IMR-90 (cell line): Measurements from ENCODE around the gene TSSC4. TPM values are rescaled to one million over a fixed set of nuclear protein-coding genes. Genes with fewer than 3 reads are reported as not detected.

Experiments used
- ATAC-seq: fragments of 200-7000 bp; cut with Tn5 transposase; 2 replicates; pipeline ENCODE4 v1.9.1; 2020; ENCODE audit warnings: low read depth, mild to moderate bottlenecking, moderate library complexity
- BruUV-seq: library from RNA; stranded (reverse); fragments of 400-500 nt; replicated peaks from 2 replicates; lab custom pipeline; 2021; lab: Mats Ljungman, UMichigan
- CTCF ChIA-PET: fragments of 300-600 bp; formaldehyde crosslinking; extraction: SDS; loops from one replicate; lab custom pipeline; 2021; ENCODE audit warnings: antibody characterized with exemption; lab: Yijun Ruan, JAX
- POLR2A ChIA-PET: fragments of 300-600 bp; sonication (Branson Sonifier 250); formaldehyde crosslinking; loops from one replicate; lab custom pipeline; 2022; ENCODE audit warnings: antibody characterized with exemption; ENCODE audit not compliant: unreplicated experiment; lab: Charles Lee
- DNase-seq: peaks from one replicate; pipeline ENCODE4 v3.0.0; 2013
- H2AFZ ChIP-seq: replicated peaks from 2 replicates; pipeline ENCODE3; 2013; ENCODE audit warnings: low read length, mild to moderate bottlenecking; ENCODE audit not compliant: poor library complexity
- H2AK5ac ChIP-seq: 2 replicates; pipeline ENCODE4 v1.6.1; 2013; ENCODE audit warnings: low read depth, low read length, inconsistent platforms
- H2AK9ac ChIP-seq: replicated peaks from 2 replicates; pipeline ENCODE3; 2013; ENCODE audit warnings: mild to moderate bottlenecking, low read depth, low read length, moderate library complexity; ENCODE audit not compliant: poor library complexity
- H2BK120ac ChIP-seq: 2 replicates; pipeline ENCODE4 v1.6.1; 2013; ENCODE audit warnings: low read depth, low read length, inconsistent platforms
- H2BK15ac ChIP-seq: 3 replicates; pipeline ENCODE4 v1.6.1; 2013; ENCODE audit warnings: low read depth, low read length, inconsistent platforms
- H2BK20ac ChIP-seq: 2 replicates; pipeline ENCODE4 v1.6.1; 2013; ENCODE audit warnings: low read depth, mild to moderate bottlenecking, inconsistent platforms, low read length, moderate library complexity
- H2BK5ac ChIP-seq: 2 replicates; pipeline ENCODE4 v1.6.1; 2013; ENCODE audit warnings: mild to moderate bottlenecking, low read depth, low read length, inconsistent platforms; ENCODE audit not compliant: poor library complexity, severe bottlenecking
- H3K14ac ChIP-seq: replicated peaks from 2 replicates; pipeline ENCODE4 v1.6.1; 2013; ENCODE audit warnings: low read depth, low read length, inconsistent platforms
- H3K18ac ChIP-seq: 2 replicates; pipeline ENCODE4 v1.6.1; 2013; ENCODE audit warnings: low read depth, low read length, control low read depth
- H3K23ac ChIP-seq: 2 replicates; pipeline ENCODE4 v1.6.1; 2013; ENCODE audit warnings: low read depth, low read length, inconsistent platforms
- H3K27ac ChIP-seq: 2 replicates; pipeline ENCODE4 v1.5.1; 2013; ENCODE audit warnings: mild to moderate bottlenecking, control low read depth, low read length; ENCODE audit not compliant: insufficient read depth
- H3K27me3 ChIP-seq: 2 replicates; pipeline ENCODE4 v1.6.1; 2013; ENCODE audit warnings: low read length; ENCODE audit not compliant: control insufficient read depth, insufficient read depth
- H3K36me3 ChIP-seq: 2 replicates; pipeline ENCODE4 v1.6.1; 2013; ENCODE audit warnings: low read length, mixed read lengths; ENCODE audit not compliant: control insufficient read depth, insufficient read depth
- H3K4ac ChIP-seq: 2 replicates; pipeline ENCODE4 v1.6.1; 2013; ENCODE audit warnings: low read depth, low read length, inconsistent platforms
- H3K4me1 ChIP-seq: 2 replicates; pipeline ENCODE4 v1.6.1; 2013; ENCODE audit warnings: low read length, mixed read lengths; ENCODE audit not compliant: control insufficient read depth, insufficient read depth
- H3K4me2 ChIP-seq: 2 replicates; pipeline ENCODE4 v1.6.1; 2013; ENCODE audit warnings: low read depth, mild to moderate bottlenecking, control low read depth, low read length, moderate library complexity
- H3K4me3 ChIP-seq: 2 replicates; pipeline ENCODE4 v1.5.1; 2013; ENCODE audit warnings: low read depth, mild to moderate bottlenecking, control low read depth, low read length, moderate library complexity; ENCODE audit not compliant: insufficient read depth
- H3K56ac ChIP-seq: 2 replicates; pipeline ENCODE4 v1.6.1; 2013; ENCODE audit warnings: low read length, inconsistent platforms; ENCODE audit not compliant: insufficient read depth; ENCODE audit errors: extremely low read depth
- H3K79me1 ChIP-seq, 2 experiments: 2 replicates each; pipeline ENCODE4 v1.6.1; 2013; ENCODE audit warnings: low read length in 2 of 2, inconsistent platforms in 1 of 2, low read depth in 1 of 2
- H3K9ac ChIP-seq: 2 replicates; pipeline ENCODE4 v1.6.1; 2013; ENCODE audit warnings: low read depth, low read length, control low read depth
- H3K9me1 ChIP-seq: 2 replicates; pipeline ENCODE4 v1.6.1; 2013; ENCODE audit warnings: low read length, inconsistent platforms; ENCODE audit not compliant: insufficient read depth
- H3K9me3 ChIP-seq: 2 replicates; pipeline ENCODE4 v1.6.1; 2013; ENCODE audit warnings: low read length; ENCODE audit not compliant: control insufficient read depth, insufficient read depth
- H4K20me1 ChIP-seq: 2 replicates; pipeline ENCODE4 v1.6.1; 2013; ENCODE audit warnings: low read length, inconsistent platforms; ENCODE audit not compliant: insufficient read depth
- H4K5ac ChIP-seq: 2 replicates; pipeline ENCODE4 v1.6.1; 2013; ENCODE audit warnings: mild to moderate bottlenecking, low read depth, low read length, control low read depth
- H4K8ac ChIP-seq, 2 experiments: 2 replicates each; pipeline ENCODE4 v1.6.1; 2013; ENCODE audit warnings: low read depth in 2 of 2, low read length in 2 of 2, control low read depth in 1 of 2, inconsistent platforms in 1 of 2
- H4K91ac ChIP-seq: 2 replicates; pipeline ENCODE4 v1.6.1; 2013; ENCODE audit warnings: low read depth, low read length, inconsistent platforms; ENCODE audit not compliant: insufficient read depth
- BHLHE40 ChIP-seq: fragments of 150-350 bp; IDR thresholded peaks from 2 replicates; pipeline ENCODE4 v1.6.1; 2016; ENCODE audit warnings: mild to moderate bottlenecking, low read depth, low read length
- CHD1 ChIP-seq: IDR thresholded peaks from 2 replicates; pipeline ENCODE4 v1.6.1; 2012; ENCODE audit warnings: low read depth, low read length, improper control_type of control experiment
- CTCF ChIP-seq: conservative IDR thresholded peaks from 2 replicates; pipeline ENCODE4 v1.5.1; 2012; ENCODE audit warnings: mild to moderate bottlenecking, low read depth, low read length, improper control_type of control experiment
- ELK1 ChIP-seq: fragments of 150-350 bp; IDR thresholded peaks from 2 replicates; pipeline ENCODE4 v1.6.1; 2016; ENCODE audit warnings: low read depth, mild to moderate bottlenecking, low read length, moderate library complexity, borderline replicate concordance
- FOS ChIP-seq: fragments of 150-350 bp; IDR thresholded peaks from 2 replicates; pipeline ENCODE4 v1.6.1; 2016; ENCODE audit warnings: low read depth, low read length
- MAFK ChIP-seq: IDR thresholded peaks from 2 replicates; pipeline ENCODE4 v1.6.1; 2012; ENCODE audit warnings: low read depth, low read length, improper control_type of control experiment
- MXI1 ChIP-seq: IDR thresholded peaks from 2 replicates; pipeline ENCODE4 v1.6.1; 2012; ENCODE audit warnings: low read depth, mild to moderate bottlenecking, low read length, moderate library complexity, borderline replicate concordance
- NFE2L2 ChIP-seq: fragments of 150-350 bp; IDR thresholded peaks from 2 replicates; pipeline ENCODE4 v1.6.1; 2016; ENCODE audit warnings: low read depth, mild to moderate bottlenecking, low read length
- POLR2A ChIP-seq: IDR thresholded peaks from 2 replicates; pipeline ENCODE4 v1.6.1; 2012; ENCODE audit warnings: mild to moderate bottlenecking, low read depth, low read length
- RCOR1 ChIP-seq: IDR thresholded peaks from 2 replicates; pipeline ENCODE4 v1.6.1; 2012; ENCODE audit warnings: mild to moderate bottlenecking, low read length, improper control_type of control experiment; ENCODE audit not compliant: insufficient replicate concordance
- RFX5 ChIP-seq: IDR thresholded peaks from 2 replicates; pipeline ENCODE4 v1.8.0; 2012; ENCODE audit warnings: low read depth, mild to moderate bottlenecking, low read length, moderate library complexity
- SMC3 ChIP-seq: fragments of 150-350 bp; IDR thresholded peaks from 2 replicates; pipeline ENCODE4 v1.6.1; 2016; ENCODE audit warnings: low read depth, mild to moderate bottlenecking, antibody characterized with exemption, low read length, moderate library complexity
- WGBS, 2 experiments: methylation state at CpG; one replicate each; pipeline versions ENCODE4 v1.1.5 to v1.1.7; 2013; ENCODE audit warnings: missing lambda C conversion rate in 2 of 2; ENCODE audit not compliant: insufficient read length in 1 of 2; ENCODE audit errors: extremely low coverage in 2 of 2; 5-methylcytosine and 5-hydroxymethylcytosine counted together
- dilution Hi-C: fragments of 300-500 bp; cut with HindIII; formaldehyde crosslinking; loops from one replicate; pipeline ENCODE4 v1.14.3; 2018; ENCODE audit warnings: low sequenced_read_pairs; ENCODE audit not compliant: unreplicated experiment
- in situ Hi-C: fragments of 300-500 bp; cut with MboI; formaldehyde crosslinking; loops from 3 replicates; pipeline ENCODE4 v1.14.3; 2019; ENCODE audit warnings: low sequenced_read_pairs, inconsistent platforms, mixed read lengths
- intact Hi-C: fragments of 100-400 bp; cut with micrococcal nuclease; formaldehyde crosslinking; loops from 2 replicates; pipeline ENCODE4 v1.10.0; 2022
- polyA plus RNA-seq, 3 experiments: library from polyadenylated mRNA; depleted of rRNA; stranded (reverse); fragments of >200 nt; gene quantifications; 2 replicates each; pipeline ENCODE4 v1.2.3, GENCODE V29; 2012; ENCODE audit warnings: low replicate concordance in 1 of 3
- total RNA-seq: library from RNA; depleted of rRNA; stranded (reverse); fragments of >200 nt; gene quantifications from 2 replicates; pipeline ENCODE4 v1.2.3, GENCODE V29; 2012

TSSC4 gene
- total and polyA plus RNA-seq, 2 of the 4 experiments (the other 2 are of a cell fraction): 34.9 to 40.0 TPM

- H2BK15ac ChIP-seq: no peak overlapping the region
- dilution Hi-C loops (no loop called here), in situ Hi-C loops (loop anchor here (10.0 kb wide), 1 partner anchor 80 kb away; no protein-coding TSS in a partner anchor), intact Hi-C loops (no loop called here)
- ChIA-PET POLR2A (no interaction called here), CTCF (no interaction called here)
- no peaks in the 10 kb centered on the region for H3K79me1 ChIP-seq
- H3K9me3 ChIP-seq: no peaks in the 10 kb centered on the region
- no peak overlapping the region for H3K27ac ChIP-seq
- H4K91ac ChIP-seq: no peak overlapping the region
- H2BK20ac ChIP-seq: no peak overlapping the region
- no peaks in the 10 kb centered on the region for H3K36me3 ChIP-seq
- H3K4me2 ChIP-seq: no peak overlapping the region
- H2BK120ac ChIP-seq: no peak overlapping the region
- H4K5ac ChIP-seq: no peak overlapping the region
- H2AK9ac ChIP-seq: peak overlapping the region; percentile 45
- H3K27me3 ChIP-seq: peaks cover 15% of the 10 kb centered on the region
- DNase-seq (no peak), ATAC-seq (no peak)
- H3K23ac ChIP-seq: no peak overlapping the region
- no peaks in the 10 kb centered on the region for H3K9me1 ChIP-seq
- WGBS, 2 experiments: 68% methylated on average over 6 of the region's 11 CpGs; no CpG with 5 or more reads in 1 of the 2 experiments
- TF ChIP-seq RFX5: no peak
- no peak for TF ChIP-seq CTCF
- TF ChIP-seq POLR2A: no peak
- no peak for TF ChIP-seq RCOR1
- TF ChIP-seq CHD1: no peak
- TF ChIP-seq MXI1: no peak
- TF ChIP-seq MAFK: no peak
- no peak for TF ChIP-seq FOS
- no peak for TF ChIP-seq BHLHE40
- TF ChIP-seq NFE2L2: no peak
- no peak for TF ChIP-seq ELK1
- no peak for TF ChIP-seq SMC3
- H3K4me1 ChIP-seq: no peaks in the 10 kb centered on the region
- no peak overlapping the region for H3K14ac ChIP-seq
- H4K8ac ChIP-seq: no peak overlapping the region
- no peak overlapping the region for H3K56ac ChIP-seq
- H3K4ac ChIP-seq: no peak overlapping the region
- H2AFZ ChIP-seq: no peak overlapping the region
- no TSS peak for BruUV-seq
- no peaks in the 10 kb centered on the region for H4K20me1 ChIP-seq
- H3K9ac ChIP-seq: no peak overlapping the region
- H2AK5ac ChIP-seq: no peak overlapping the region
- no peak overlapping the region for H3K4me3 ChIP-seq
- H2BK5ac ChIP-seq: no peak overlapping the region
- no peak overlapping the region for H3K18ac ChIP-seq
These were observed 34.1 kb downstream of the TSSC4 start for GRCh38 chr11:2434506-2435255.
